Pancreas (tissue), 10 donors: Measurements from ENCODE around the gene HS3ST3A1. TPM values are rescaled to one million over a fixed set of nuclear protein-coding genes. Genes with fewer than 3 reads are reported as not detected.

Source experiments
- ATAC-seq, 4 donors: fragments of 200-7000 bp; cut with Tn5 transposase; one replicate each; pipeline versions ENCODE4 v1.8.0 to v1.9.1; 2020; ENCODE audit warnings: mild to moderate bottlenecking in 4 of 4, moderate library complexity in 4 of 4
- DNase-seq, 6 donors: peaks; one replicate each; pipeline ENCODE4 v3.0.0-alpha.2; 2020
- FAIRE-seq: peaks from 2 replicates; lab custom pipeline; 2012; peaks lifted over from hg19 to GRCh38; lab: Jason Lieb, UNC
- H3K27ac ChIP-seq, 4 donors: fragments of 200-600 bp; sonication (generic); 1 replicate in 3 of 4; 2 replicates in 1 of 4; pipeline versions ENCODE4 v1.5.0 to v1.8.0; 2020
- H3K27me3 ChIP-seq, 4 donors: fragments of 200-600 bp; one replicate each; pipeline ENCODE4 v1.8.0; 2021
- H3K36me3 ChIP-seq, 3 donors: fragments of 200-600 bp; sonication (generic) in 1 of 3; one replicate each; pipeline versions ENCODE4 v1.5.0 to v1.8.0; 2020 to 2021
- H3K4me1 ChIP-seq, 3 donors: fragments of 200-600 bp; one replicate each; pipeline ENCODE4 v1.8.0; 2021
- H3K4me3 ChIP-seq, 4 donors: fragments of 200-600 bp; sonication (generic) in 2 of 4; one replicate each; pipeline versions ENCODE4 v1.5.0 to v1.8.0; 2020 to 2021
- H3K9me3 ChIP-seq, 4 donors: fragments of 200-600 bp; one replicate each; pipeline ENCODE4 v1.8.0; 2021
- CTCF ChIP-seq, 4 donors: fragments of 200-600 bp; sonication (generic) in 3 of 4; IDR thresholded peaks; one replicate each; pipeline versions ENCODE4 v1.5.0 to v1.8.0; 2021; ENCODE audit warnings: antibody characterized with exemption in 4 of 4
- WGBS, 2 donors: extraction: QIAGEN DNeasy Blood & Tissue Kit; methylation state at CpG; one replicate each; pipeline ENCODE4 v1.1.7; 2013; 5-methylcytosine and 5-hydroxymethylcytosine counted together
- intact Hi-C, 3 donors: fragments of 100-400 bp; cut with DNase I; formaldehyde crosslinking; loops; one replicate each; pipeline versions ENCODE4 v1.11.1 to v1.14.2; 2022
- polyA plus RNA-seq, 2 donors: library from polyadenylated mRNA; stranded (reverse); fragments of 200-250 nt; gene quantifications; one replicate each; pipeline ENCODE4 v1.2.3, GENCODE V29; 2013
- total RNA-seq, 6 donors: library from RNA; stranded (reverse); fragmentation: NEBNext Ultra II Directional in 4 of 6; extraction: Animal tissue kit (Norgen Biotek cat#: 25700) in 4 of 6; gene quantifications; one replicate each; pipeline versions ENCODE4 v1.2.1 to v1.2.4, GENCODE V29; 2021 to 2023
- donor health status: healthy with polysubstance abuse.
- donor health status: DM: no; HTN: no; CAD: no; lungs with moderate emphysema.
- donor health status: DM: no; HTN: no; CAD: no.
- donor health status: control.
- donor health status: control.
- donor health status: Bipolar disorder and iron deficiency.
- donor health status: DM: yes; HTN: yes; CAD: no.
- donor health status: DM: no; HTN: no; CAD: no.
- donor health status: DM: no; HTN: no; CAD: no.
- donor health status: DM: yes; HTN: yes; CAD: no.

Gene HS3ST3A1
- total and polyA plus RNA-seq, 8 donors = 0.05 to 1.1 (median 0.15) TPM; not detected in 3

DNA sequence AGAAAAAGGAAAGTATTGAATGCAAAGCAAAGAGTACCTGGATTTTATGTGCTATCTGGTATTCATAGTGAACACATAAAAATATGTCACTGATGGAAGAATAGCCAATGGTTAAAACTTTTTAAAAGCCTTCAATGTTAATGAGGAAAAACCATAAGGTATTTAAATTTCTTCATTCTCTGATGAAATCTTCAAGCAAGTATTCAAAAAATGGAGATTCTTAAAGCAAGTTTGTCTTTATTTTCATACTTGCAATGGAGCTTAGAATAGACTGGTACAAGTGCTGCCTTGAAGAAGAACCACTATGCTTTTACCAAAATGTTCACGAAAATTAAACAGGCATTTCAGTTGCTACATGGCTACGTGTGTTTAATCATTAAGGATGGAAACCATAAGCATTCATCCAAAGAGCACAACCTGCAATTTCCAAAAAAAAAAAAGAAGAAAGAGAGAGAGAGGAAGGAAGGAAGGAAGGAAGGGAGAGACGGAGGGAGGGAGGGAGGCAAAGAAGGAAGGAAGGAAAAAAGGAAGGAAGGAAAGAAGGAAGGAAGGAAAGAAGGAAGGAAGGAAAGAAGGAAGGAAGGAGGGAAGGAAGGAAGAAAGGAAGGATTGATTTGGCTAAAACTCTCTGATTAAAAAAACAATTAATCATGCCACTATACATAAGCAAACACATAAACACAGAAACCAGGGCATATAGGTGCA lies 17.6 kb downstream of the HS3ST3A1 start:
- Histone ChIP-seq H3K4me1 (no peaks in the 10 kb centered on the region), H3K27ac (no peak overlapping the region), H3K27me3 (no peaks in the 10 kb centered on the region), H3K4me3 (no peak overlapping the region), H3K36me3 (no peaks in the 10 kb centered on the region), H3K9me3 (no peaks in the 10 kb centered on the region)
- FAIRE-seq = no peak
- TF ChIP-seq CTCF (IDR thresholded peaks at IDR 0.05) = no peak
- intact Hi-C loops = no loop called here
- 78 to 86% methylated on average over 3 of the region's 3 CpGs for WGBS, 2 donors
- DNase-seq = no peak
- ATAC-seq = no peak

DNA sequence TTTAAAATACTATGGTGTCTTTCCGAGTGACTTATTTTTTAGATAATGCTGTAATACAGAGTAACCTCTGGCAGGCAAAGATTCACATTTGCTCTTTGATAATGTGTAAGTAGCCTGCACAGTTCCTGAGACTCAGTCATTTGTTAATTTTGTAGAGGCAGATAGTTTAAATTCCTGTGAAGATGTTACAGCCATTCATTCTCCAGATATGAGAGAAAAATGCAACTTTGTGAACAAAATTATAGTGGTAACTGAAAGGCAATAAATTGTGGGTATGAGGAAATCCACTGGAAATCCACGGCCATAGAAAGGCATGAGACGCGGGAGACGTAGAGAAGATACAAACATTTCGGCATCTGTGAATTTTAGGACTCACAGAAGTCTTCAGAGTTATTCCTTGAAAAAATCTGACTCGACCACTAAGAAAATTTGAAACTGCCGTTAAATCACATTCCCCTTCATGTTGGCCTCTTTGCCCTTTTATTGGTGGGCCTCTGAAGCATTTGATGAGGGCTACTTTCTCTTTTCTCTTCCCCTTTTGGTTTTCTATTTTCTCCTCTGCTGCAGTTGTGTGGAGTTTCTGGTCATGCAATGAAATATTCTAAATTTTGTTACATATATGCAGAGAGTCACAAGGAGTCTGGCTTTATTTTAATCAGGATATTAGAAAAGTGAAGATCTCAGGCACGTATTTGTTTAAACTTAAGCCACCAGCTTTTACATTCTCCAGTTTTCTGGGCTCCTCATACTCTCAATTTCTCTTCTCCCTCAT lies 18.8 kb downstream of the HS3ST3A1 start:
- no peak for ATAC-seq
- no peak overlapping the region for H3K4me3 ChIP-seq
- no peak for TF ChIP-seq CTCF (IDR thresholded peaks at IDR 0.05)
- H3K27ac ChIP-seq = no peak overlapping the region
- intact Hi-C loops = no loop called here
- H3K36me3 ChIP-seq = no peaks in the 10 kb centered on the region
- no peaks in the 10 kb centered on the region for H3K27me3 ChIP-seq
- no peak for DNase-seq
- no peaks in the 10 kb centered on the region for H3K9me3 ChIP-seq
- no peaks in the 10 kb centered on the region for H3K4me1 ChIP-seq
- no peak for FAIRE-seq
- WGBS, 2 donors = 75 to 84% methylated on average over 9 of the region's 9 CpGs

DNA sequence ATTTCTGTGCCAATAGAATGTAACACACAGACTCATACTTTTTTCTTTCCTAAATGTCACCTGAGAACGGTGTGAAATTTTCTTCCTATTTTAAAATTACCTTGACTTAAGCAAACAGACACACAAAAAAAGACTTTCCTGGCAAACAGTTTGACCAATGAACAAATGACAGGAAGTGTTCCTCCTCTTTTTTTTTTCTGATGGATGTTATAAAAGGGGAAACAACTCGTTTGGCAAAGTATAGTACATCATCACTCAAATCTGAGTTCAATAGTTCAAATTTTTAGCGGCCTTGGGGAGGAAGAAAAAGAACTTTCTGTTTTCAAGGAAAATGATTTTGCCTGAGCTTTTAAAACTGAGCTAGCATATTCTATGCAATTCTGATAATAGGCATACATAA lies 19.8 kb downstream of the HS3ST3A1 start:
- H3K36me3 ChIP-seq = no peaks in the 10 kb centered on the region
- FAIRE-seq (no peak), DNase-seq (no peak), ATAC-seq (no peak)
- no peak overlapping the region for H3K4me3 ChIP-seq
- no peaks in the 10 kb centered on the region for H3K27me3 ChIP-seq
- H3K27ac ChIP-seq = no peak overlapping the region
- no peak for TF ChIP-seq CTCF (IDR thresholded peaks at IDR 0.05)
- no peaks in the 10 kb centered on the region for H3K9me3 ChIP-seq
- intact Hi-C loops = no loop called here
- 5 to 10% methylated on average over 3 of the region's 3 CpGs for WGBS, 2 donors
- H3K4me1 ChIP-seq = no peaks in the 10 kb centered on the region

DNA sequence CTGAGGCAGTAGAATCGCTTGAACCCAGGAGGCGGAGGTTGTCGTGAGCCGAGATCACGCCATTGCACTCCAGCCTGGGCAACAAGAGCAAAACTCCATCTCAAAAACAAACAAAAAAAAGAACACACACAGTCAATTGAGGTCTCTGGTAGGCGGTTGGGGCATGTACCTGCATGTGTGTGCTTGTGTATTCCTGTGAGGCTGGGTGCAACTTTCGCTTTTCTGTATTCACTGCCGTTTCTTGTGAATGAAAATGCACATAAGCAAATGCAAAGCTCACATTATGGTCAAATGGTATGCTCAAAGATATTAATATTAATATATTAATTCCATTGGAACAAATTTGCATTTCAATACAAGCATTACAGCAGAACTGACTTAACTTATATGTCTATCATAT lies 20.9 kb downstream of the HS3ST3A1 start:
- H3K27ac ChIP-seq = no peak overlapping the region
- H3K9me3 ChIP-seq = no peaks in the 10 kb centered on the region
- intact Hi-C loops = no loop called here
- no peaks in the 10 kb centered on the region for H3K27me3 ChIP-seq
- TF ChIP-seq CTCF (IDR thresholded peaks at IDR 0.05) = no peak
- H3K36me3 ChIP-seq = no peaks in the 10 kb centered on the region
- H3K4me1 ChIP-seq = no peaks in the 10 kb centered on the region
- no peak for FAIRE-seq
- no peak overlapping the region for H3K4me3 ChIP-seq
- no peak for ATAC-seq
- WGBS, 2 donors = 95 to 96% methylated on average over 8 of the region's 8 CpGs
- DNase-seq = no peak
